NCI-H82 treated with DMSO at 0.1 percent for 48 hours (cell line): ENCODE measurements around the gene POU4F1.

Source experiments
- DNase-seq: peaks from one replicate; lab custom pipeline; 2025; ENCODE audit not compliant: unreplicated experiment; lab: John Stamatoyannopoulos, UW

POU4F1 gene

DNA sequence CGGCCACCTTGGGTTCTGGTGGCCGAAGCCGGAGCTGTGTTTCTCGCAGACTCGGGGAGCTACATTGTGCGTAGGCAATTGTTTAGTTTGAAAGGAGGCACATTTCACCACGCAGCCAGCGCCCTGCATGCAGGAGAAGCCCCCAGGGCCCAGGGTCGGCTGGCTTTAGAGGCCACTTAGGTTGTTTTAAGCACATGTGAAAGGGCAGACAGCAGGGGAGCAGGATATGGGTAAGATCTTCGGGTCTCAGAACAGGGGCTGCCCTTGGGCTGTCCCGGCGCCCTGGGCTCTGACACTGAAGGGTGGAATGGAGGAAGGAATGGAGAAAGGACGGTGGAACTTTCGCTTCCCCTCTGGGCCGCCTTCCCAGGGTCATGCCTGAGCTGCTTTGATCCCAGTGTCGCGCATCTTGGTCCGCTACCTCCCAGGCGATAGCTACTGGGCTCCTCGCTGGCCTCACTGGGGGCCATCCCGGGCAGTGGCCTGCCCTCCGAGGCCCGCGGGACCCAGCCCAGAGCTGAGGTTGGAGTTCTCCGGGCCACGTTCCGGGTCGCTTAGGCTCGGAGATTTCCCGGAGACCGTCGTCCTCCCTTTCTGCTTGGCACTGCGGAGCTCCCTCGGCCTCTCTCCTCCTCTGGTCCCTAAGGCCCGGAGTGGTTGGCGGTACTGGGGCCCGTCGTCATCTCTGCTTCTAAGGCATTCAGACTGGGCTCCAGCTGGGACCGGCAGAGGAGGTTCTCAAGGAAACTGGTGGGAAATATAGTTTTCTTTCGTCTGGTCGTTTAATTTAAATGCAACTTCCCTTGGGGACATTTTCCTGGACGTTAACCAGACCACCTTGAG lies 4.3 kb upstream of the POU4F1 start:
- no peak for DNase-seq

DNA sequence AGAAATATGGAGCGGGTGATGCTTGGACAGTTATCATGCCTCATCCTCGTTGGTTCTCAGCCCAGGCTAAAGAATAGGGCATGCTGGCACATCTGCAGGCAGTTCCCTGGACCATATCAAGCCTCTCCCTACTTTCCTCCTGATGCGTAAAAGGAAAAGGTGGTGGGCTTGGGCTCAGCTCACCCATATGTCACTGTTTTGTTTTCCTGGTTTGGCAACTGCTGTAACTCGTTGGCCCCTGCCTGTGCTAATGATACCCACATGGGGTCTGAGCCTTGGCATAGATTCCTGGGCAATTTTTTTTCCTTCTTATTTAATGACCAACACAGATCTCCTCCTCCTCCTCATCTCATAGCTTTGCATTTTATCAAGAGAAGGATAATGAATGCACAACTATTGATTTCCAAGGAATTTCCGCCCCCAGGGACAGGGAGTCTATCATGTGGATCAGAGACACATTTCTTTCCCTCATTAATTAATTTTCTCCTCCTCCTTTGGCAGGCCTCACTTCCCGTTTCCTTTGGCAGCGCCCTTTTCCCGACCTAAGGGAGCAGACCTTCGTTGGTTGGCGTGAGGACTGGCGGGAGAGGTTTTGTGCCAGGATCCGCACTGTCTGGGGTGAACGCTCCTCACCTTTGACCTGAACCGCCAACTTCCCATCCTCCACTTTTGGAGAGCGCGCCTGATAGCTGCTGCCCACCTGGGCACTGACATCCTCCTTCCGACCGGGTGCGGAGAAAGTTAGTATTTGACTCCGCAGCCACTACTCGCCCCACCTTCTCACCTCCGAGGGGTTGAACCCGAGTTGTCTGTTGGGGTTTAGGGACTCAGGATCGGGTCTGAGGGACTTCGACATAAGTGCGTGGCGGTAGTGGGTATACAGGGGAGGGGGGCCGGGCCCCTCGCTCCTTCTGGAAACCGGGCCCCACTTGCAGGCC lies 3.4 kb upstream of the POU4F1 start:
- DNase-seq, result no peak

DNA sequence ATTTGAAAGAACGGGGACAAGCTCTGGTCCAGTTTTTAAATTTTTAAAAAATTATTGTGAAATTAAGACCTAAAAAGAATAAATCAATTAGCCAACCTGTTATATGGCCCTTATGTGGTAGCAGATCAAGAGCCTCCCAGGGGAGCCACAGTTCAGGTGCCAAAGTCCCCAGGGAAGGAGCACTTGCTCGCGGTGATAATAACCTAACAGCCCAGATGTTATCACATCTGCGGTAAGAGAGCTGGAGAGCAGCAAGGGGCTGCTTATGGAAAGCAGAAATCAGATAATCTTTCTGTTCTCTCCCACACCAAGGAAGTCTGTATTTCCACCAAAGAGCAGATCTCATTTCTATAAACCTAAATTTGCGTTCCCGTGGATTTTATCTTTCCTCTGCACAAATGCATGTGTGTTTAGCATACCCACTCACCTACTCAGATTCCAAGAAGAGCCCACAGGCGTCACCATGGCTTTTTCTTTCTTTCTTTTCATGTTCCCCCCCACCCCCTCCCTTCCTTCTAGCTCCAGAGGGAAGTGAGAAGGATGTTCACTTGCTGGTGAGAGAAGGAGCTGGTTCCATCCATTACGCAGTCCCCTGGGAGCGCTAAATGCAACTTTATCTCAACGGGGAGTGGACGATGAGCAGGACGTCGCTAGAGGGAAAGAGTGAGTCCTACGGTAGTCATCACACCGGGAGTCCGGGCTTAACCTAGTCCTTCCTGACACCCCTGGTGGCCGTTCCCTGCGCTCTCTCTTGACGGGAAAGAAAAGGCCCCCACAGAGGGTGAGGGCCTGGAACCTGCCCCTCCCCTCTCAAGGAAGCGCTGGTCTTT lies 1.6 kb upstream of the POU4F1 start:
- peak; percentile 20 for DNase-seq

DNA sequence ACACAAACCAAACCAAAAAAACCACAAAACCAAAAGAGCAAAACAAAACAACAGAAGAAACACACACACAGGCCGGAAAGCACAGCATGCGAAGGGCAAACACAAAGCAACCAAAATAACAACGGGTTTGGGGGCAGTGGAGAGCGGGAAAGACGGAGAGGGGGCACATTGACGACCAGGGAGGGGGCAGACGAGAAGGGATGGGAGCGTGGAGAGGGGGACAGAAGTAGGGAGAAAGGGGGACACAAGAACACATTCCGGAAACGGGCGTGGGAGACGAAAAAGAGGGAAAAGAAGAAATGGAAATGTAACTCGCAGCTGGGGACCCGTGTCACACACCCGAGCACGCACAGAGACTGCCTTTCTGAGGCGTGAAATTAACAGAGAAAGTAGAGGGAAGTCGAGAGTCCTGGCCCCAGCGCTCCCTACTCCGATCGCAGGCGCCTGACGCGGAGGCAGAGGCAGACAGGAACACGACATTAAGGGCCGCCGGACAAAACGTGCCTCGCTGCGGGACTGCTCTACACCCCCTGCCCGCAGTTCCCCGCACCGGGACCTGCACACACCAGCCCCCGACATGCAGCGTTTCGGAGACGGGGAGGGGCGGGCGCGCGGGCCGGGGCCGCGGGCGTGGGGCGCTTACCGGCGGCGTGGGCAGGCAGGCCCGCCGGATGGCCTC lies 652 bp downstream of the POU4F1 start:
- no peak for DNase-seq

DNA sequence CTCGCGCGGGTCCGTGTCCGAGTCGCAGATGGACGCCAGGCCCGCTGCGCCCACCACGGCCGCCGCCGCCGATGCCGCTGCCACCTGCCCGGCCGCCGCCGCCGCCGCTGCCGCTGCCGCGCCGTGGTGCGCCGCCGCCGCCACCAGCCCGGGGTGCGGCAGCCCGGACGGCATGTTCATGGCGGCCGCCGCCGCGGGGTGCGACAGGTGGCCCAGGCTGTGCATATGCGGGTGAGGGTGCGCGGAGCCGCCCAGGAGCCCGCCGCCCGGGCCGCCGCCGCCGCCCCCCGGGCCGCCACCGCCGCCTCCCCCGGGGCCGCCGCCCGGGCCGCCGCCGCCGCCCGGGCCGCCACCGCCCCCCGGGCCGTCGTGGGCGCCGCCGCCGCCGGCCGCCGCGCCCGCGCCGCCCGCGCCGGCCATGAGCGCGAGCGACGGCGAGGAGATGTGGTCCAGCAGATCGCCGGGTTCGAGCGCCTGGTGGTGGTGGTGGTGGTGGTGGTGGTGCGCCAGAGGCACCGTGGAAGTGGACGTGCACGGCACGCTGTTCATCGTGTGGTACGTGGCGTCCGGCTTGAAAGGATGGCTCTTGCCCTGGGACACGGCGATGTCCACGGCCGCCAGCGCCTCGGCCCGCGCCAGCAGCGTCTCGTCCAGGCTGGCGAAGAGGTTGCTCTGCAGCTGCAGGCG lies 1.3 kb downstream of the POU4F1 start:
- DNase-seq, result no peak

DNA sequence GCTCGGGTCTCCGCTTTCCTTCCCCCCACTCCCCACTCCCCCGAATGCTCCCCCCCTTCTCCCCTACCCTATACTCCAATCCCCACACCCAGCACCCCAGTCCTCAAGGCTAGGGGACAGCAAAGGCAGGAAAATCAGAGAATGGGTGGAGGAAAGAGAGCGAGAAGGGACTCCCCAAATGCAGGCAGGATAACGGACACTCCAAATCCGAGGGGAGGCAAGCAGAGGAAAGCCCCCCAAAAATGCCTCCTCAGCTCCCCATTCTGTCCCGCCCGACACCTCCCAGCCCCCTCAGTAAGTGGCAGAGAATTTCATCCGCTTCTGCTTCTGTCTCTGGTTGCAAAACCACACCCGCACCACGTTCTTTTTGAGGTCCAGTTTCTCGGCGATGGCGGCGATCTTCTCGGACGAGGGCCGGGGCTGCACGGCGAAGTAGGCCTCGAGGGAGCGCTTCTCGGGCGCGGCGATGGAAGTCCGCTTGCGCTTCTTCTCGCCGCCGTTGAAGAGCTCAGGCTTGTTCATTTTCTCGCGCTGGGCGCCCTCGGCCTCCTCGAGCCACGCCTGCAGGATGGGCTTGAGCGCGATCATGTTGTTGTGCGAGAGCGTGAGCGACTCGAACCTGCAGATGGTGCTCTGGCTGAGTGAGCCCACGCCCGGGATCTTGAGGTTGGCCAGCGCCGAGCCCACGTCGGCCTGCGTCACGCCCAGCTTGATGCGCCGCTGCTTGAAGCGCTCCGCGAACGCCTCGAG lies 2.1 kb downstream of the POU4F1 start:
- no peak for DNase-seq

DNA sequence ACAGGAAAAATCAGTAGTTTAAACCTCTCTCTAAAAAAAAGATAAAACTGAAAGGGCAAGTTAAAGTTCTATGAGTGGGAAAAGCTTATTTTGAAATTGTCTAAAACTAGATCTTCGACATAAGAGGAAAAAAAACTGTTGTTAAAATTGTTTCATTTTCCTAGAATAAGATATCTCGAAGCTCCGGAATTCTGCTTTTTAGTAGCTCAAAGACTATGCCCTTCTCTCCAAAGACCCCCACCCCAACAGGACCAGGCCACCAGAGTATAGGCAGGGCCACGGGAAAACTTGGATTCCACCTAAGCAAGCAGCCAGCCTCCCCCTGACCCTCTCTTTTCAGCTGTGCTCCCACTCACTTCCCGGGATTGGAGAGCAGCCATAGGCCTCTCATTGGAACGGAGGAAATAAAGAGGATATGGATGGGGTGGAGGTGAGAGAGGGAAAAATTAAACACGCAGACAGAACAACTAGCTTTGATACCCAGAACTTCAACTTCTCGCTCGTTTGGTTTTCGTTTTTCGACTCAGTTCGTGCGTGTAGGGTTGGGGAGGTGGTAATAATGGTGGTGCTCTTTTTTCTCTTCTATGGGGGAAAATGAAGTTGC lies 3.0 kb downstream of the POU4F1 start:
- no peak for DNase-seq

DNA sequence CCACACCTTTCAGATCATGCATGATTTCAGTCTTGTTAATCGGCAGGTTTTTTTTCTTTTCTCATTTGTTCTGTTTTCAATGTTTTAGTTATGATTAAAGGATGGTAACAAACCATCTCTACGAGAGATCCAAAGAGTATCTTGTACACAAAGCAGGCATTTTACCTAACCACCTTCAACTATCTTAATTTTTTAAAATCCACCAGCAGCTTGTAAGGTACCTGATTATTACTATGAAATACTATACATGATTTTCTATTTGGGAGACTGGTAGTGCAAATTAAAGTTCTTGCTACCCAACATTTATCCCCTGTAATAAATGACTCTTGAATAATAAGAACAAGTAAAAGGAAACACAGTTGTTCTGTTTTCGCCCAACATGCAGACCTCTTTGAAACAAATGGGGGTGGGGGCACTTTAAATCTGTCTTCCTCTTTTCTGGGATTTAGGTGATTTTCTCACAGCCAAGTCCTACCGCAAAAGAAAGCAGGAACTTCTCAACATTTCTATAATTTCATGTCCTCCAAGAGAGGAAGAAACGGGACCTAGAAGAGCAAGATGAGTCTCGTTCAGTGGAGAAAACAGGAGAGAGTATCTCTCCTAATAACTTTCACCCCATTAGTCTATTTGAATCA lies 3.6 kb downstream of the POU4F1 start:
- DNase-seq, result no peak

DNA sequence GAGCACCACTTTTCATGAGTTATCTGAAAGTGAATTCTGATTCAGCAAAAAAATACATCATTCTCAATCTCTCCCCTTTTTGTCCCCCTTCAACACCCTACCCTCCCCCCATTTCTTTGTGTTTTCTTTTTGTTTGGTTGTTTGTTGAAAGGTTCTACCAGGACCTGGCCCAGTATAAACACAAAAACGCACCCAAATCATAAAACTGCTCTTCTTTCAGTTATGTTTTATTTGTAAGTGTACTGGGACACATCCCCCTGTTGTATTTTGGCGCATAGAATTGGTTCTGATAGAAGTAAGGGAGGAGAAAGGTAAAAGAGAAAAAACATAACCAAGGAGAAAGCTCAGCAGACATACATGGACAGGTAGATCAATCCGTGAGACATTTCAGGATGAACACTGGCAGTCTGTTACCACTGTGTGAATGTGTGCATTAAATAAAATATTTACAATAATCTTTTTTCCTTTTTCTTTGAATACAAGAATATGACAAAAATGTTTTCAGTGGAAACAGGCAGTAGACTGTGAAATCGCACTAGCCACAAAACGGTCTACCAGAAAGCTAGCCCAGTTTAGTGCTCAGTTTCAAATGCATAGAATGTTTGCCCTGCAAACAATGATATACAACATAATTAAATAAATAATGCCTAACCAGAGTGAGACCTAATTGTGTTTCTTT lies 4.2 kb downstream of the POU4F1 start:
- DNase-seq, result no peak

DNA sequence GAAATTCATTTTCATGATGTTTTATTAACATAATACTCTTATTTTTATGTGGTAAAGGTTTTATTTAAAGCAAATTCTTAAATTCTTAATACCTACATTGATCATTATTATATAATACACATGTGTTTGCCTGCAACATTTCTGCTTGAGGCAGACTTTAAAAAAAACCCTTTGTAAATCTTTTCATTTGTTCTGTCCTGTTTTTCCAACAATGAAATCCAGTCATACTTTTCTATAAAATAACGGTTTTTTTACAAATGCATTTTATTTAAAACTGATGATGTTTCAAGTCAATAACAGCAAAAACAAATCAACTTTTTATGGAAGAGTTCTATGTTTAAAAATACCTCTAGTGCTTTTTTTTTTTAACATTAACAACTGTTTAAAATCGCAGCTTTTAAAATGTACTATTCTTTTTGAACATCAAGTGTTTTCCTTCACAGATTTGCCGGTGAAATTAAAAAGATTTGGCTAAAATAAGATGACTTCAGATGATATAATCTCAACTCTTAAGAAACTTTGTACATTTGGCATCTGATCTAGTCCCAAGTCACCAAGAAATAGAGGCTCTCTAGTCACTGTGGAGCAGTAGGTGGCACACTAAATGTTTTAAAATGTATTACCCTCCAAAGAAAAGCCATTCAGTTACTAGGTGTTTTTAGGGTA lies 5.1 kb downstream of the POU4F1 start:
- no peak for DNase-seq

DNA sequence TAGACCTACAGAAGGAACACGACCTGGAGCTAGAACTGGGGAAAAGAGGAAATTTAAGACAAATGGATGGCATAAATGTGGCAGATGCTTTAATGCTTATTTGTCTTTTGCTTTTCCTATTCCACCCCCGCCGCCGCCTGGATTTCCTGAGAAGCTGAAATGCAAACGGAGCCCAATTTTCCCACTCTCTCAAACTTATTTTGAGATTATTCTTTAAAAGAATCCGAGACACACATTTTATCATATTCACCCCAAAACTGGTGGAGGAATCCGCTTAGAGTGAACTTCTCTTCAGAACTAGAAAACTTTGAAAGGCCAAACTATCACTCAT lies 5.8 kb downstream of the POU4F1 start:
- DNase-seq, result peak; percentile 30

DNA sequence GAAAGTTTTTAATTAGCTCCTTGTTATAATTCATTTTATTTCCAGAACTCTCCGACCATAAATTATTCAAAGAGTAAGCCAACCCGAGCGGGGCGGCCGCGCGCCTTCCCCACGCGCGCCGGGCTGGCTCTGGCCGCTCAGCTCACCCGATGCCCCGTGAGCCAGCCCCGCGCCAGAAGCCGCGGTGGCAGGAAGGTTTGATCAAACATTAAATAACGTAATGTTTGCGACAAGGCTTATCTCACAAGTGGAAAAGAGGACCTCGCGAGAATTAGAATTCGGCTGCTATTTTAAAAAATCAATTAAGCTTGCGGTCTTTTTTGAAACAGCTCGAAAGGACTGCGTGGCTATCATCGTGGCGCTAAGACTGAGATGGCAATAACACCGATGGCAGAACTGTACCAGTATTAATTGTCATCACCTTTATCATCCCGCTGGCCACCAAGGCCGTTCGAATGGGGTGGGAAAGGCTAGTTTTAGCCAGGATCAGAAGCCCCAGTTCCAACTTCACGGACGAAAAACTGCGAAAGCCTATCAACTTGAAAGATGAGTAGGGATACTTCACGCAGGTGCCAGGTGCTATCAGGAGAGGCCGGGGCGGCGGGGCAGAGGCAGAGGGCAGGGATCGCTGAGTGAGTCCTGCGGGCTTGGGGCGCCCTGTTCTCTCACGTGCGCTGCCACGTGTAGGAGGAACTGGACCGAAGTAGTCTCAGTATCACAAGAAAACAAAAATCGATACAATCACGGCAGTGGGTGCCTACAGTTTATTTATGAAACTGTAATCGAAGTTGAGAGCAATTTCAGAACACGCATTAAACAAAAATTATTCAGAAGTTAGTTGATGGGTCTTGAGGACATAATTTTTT lies 6.4 kb downstream of the POU4F1 start:
- DNase-seq, result no peak

DNA sequence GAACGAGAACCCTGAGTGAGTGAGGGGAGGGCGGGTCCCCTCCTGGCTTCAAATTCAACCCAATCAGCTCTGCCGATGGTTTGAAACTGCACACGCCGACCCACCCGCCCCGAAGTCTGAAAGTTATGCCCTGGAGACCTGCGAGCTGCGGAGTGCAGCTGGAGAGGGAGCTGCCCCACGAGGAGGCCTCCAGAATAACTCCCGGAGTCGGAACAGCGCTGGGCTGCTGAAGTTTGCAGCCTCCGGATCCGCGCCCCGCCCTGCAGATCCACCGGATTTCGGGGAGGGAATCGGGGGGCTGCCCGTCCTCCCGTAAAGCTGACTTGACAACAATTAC lies 7.0 kb downstream of the POU4F1 start:
- no peak for DNase-seq

DNA sequence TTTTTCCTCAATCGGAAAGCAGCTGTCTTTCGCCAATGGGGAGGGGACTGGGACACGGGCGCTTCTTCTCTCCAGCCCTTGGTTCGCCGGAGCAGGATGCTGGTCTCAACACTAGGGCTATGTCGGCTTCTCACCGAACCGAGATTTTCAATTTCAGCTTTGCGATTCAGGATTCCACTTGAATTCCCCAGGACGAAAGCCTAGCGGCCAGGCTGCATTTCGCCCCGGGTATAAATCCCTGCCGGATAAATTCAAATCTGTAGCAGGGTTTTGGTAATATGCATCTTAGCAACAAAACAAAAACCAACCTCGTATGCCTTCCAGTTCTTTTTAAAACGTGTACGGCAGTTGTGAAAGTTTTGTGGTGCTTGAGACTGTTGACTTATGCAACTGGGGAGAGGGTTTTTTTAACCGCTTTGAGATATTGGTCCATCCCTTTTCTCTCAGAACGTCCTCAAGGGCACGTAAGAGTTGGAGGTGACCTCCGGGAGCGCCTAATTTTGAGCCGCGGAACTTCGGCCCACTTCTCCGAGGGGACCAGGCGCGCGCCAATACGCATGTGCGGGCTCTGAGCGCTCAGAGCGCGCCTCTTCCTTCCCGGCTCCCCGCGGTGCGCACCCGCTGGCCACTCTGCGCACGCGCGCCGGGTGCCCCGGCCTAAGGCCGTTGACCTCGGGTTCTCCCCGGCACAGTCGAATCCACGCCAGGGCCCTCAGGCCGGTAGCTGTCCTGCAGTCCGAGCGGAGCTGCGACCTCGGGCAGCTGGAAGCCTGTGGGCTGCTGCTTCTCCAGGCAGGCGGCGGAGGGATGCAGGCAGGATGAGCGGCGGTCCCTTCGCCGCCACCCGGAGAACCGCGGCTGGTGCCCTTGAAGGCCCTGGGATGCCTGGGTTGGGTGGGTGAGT lies 7.6 kb downstream of the POU4F1 start:
- no peak for DNase-seq

DNA sequence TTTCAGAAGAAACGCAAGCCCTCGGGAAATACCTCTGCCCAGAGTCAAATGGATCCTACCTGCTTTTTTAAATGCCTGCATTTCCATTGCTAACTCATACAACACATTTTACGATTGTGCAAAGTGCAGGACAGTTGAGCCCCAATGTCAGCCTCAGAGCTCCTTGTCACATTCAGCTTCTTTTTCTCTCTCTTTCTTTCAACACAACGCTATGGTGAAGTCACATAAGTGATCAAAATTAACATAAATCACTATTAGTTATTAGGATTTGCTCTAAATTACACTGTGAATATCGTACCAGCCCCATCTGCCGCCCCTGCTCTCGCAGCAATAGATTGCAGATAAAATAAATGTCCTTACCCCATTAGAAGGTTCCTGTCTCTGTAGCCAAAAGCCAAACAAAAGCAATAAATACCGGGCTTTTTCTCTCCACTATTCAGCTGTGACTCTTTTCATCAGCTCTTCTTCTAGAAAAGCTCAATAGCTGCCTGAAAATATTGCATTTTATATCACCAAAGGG lies 8.8 kb downstream of the POU4F1 start:
- no peak for DNase-seq
